ENCODE data around the gene CCDC124.

CCDC124 gene

GRCh38 chr19:17936379-17936778 is 3.6 kb downstream of the CCDC124 start:
- H3K27me3 ChIP-seq (ENCODE audit: insufficient read depth, low read length, poor library complexity, severe bottlenecking) = no peaks in the 10 kb centered on the region
- H3K4me2 ChIP-seq (ENCODE audit: low read depth, low read length, poor library complexity, severe bottlenecking) = no peak overlapping the region
- no peaks in the 10 kb centered on the region for H3K9me2 ChIP-seq (replicated peaks; ENCODE audit: low read depth, low read length)
- H3K79me2 ChIP-seq (ENCODE audit: insufficient read depth, low read length) = peaks cover 21% of the 10 kb centered on the region
- peaks cover 10% of the 10 kb centered on the region for H3K4me1 ChIP-seq (ENCODE audit: insufficient read depth, low read length, poor library complexity, severe bottlenecking)
- H3K9ac ChIP-seq (ENCODE audit: low read depth, low read length, poor library complexity, severe bottlenecking) = no peak overlapping the region
- H4K20me1 ChIP-seq (ENCODE audit: insufficient read depth, low read length, poor library complexity, severe bottlenecking) = no peaks in the 10 kb centered on the region
- no peaks in the 10 kb centered on the region for H3F3A ChIP-seq (ENCODE audit: low read depth)
- H3K4me3 ChIP-seq (ENCODE audit: low read length, poor library complexity, severe bottlenecking) = no peak overlapping the region
- peaks cover 4% of the 10 kb centered on the region; the same call in 1 of the 2 replicates for H3K36me3 ChIP-seq (ENCODE audit: insufficient read depth, low read length)
- H3K9me3 ChIP-seq (ENCODE audit: insufficient read depth, low read depth, low read length) = no peaks in the 10 kb centered on the region
- H2AFZ ChIP-seq (ENCODE audit: low read length) = no peak overlapping the region
- no peak for TF ChIP-seq EZH2phosphoT487 (IDR thresholded peaks at IDR 0.05; ENCODE audit: borderline replicate concordance)
- TF ChIP-seq, protein P1, sequence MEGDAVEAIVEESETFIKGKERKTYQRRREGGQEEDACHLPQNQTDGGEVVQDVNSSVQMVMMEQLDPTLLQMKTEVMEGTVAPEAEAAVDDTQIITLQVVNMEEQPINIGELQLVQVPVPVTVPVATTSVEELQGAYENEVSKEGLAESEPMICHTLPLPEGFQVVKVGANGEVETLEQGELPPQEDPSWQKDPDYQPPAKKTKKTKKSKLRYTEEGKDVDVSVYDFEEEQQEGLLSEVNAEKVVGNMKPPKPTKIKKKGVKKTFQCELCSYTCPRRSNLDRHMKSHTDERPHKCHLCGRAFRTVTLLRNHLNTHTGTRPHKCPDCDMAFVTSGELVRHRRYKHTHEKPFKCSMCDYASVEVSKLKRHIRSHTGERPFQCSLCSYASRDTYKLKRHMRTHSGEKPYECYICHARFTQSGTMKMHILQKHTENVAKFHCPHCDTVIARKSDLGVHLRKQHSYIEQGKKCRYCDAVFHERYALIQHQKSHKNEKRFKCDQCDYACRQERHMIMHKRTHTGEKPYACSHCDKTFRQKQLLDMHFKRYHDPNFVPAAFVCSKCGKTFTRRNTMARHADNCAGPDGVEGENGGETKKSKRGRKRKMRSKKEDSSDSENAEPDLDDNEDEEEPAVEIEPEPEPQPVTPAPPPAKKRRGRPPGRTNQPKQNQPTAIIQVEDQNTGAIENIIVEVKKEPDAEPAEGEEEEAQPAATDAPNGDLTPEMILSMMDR (conservative IDR thresholded peaks at IDR 0.05; ENCODE audit: low read length) = no peak

DNA sequence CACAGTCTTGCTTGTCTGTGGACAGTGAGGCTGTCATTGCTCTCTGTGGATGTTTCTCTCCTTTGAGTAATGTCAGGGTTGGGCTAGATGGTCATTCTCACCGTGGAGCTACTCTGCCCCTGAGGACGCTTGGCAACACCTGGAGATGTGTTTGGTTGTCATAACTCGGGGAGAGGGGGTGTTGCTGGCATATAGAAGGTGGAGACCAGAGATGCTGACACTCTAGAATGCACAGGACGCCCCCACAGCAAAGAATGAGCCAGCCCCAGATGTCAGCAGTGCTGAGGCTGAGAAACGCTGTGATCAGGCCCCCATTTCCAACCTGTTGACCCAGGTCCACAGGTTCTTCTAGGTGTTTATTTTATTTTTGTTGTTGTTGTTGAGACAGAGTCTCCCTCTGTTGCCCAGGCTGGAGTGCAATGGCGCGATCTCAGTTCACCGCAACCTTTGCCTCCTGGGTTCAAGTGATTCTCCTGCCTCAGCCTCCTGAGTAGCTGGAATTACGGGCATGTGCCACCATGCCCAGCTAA is 4.6 kb downstream of the CCDC124 start:
- Histone ChIP-seq H3K36me3 (ENCODE audit: insufficient read depth, low read length) (peaks cover 4% of the 10 kb centered on the region; the same call in 1 of the 2 replicates), H3K27me3 (ENCODE audit: insufficient read depth, low read length, poor library complexity, severe bottlenecking) (no peaks in the 10 kb centered on the region), H2AFZ (ENCODE audit: low read length) (no peak overlapping the region), H3K79me2 (ENCODE audit: insufficient read depth, low read length) (peaks cover 21% of the 10 kb centered on the region), H3K4me2 (ENCODE audit: low read depth, low read length, poor library complexity, severe bottlenecking) (no peak overlapping the region), H3K9ac (ENCODE audit: low read depth, low read length, poor library complexity, severe bottlenecking) (no peak overlapping the region), H3K4me3 (ENCODE audit: low read length, poor library complexity, severe bottlenecking) (no peak overlapping the region), H3K4me1 (ENCODE audit: insufficient read depth, low read length, poor library complexity, severe bottlenecking) (peaks cover 10% of the 10 kb centered on the region), H3K9me2 (replicated peaks; ENCODE audit: low read depth, low read length) (no peaks in the 10 kb centered on the region), H4K20me1 (ENCODE audit: insufficient read depth, low read length, poor library complexity, severe bottlenecking) (no peaks in the 10 kb centered on the region), H3F3A (ENCODE audit: low read depth) (no peaks in the 10 kb centered on the region), H3K9me3 (ENCODE audit: insufficient read depth, low read depth, low read length) (no peaks in the 10 kb centered on the region)
- TF ChIP-seq EZH2phosphoT487 (IDR thresholded peaks at IDR 0.05; ENCODE audit: borderline replicate concordance) = no peak
- TF ChIP-seq, protein P1 (conservative IDR thresholded peaks at IDR 0.05; ENCODE audit: low read length) = no peak

GRCh38 chr19:17938092-17938845 is 5.5 kb downstream of the CCDC124 start:
- Histone ChIP-seq H3K4me2 (ENCODE audit: low read depth, low read length, poor library complexity, severe bottlenecking) (no peak overlapping the region), H3K4me1 (ENCODE audit: insufficient read depth, low read length, poor library complexity, severe bottlenecking) (peaks cover 7% of the 10 kb centered on the region), H4K20me1 (ENCODE audit: insufficient read depth, low read length, poor library complexity, severe bottlenecking) (no peaks in the 10 kb centered on the region), H3K27me3 (ENCODE audit: insufficient read depth, low read length, poor library complexity, severe bottlenecking) (no peaks in the 10 kb centered on the region), H3K36me3 (ENCODE audit: insufficient read depth, low read length) (peaks cover 4% of the 10 kb centered on the region; the same call in 1 of the 2 replicates), H2AFZ (ENCODE audit: low read length) (no peak overlapping the region), H3K4me3 (ENCODE audit: low read length, poor library complexity, severe bottlenecking) (no peak overlapping the region), H3K9ac (ENCODE audit: low read depth, low read length, poor library complexity, severe bottlenecking) (no peak overlapping the region), H3K79me2 (ENCODE audit: insufficient read depth, low read length) (peaks cover 17% of the 10 kb centered on the region), H3K9me3 (ENCODE audit: insufficient read depth, low read depth, low read length) (no peaks in the 10 kb centered on the region), H3K9me2 (replicated peaks; ENCODE audit: low read depth, low read length) (no peaks in the 10 kb centered on the region), H3F3A (ENCODE audit: low read depth) (no peaks in the 10 kb centered on the region)
- TF ChIP-seq EZH2phosphoT487 (IDR thresholded peaks at IDR 0.05; ENCODE audit: borderline replicate concordance) = no peak
- TF ChIP-seq, protein P1 (conservative IDR thresholded peaks at IDR 0.05; ENCODE audit: low read length) = peak; percentile 88
